DOHH2 (cell line): ENCODE measurements around the gene TEDDM1.

ENCODE experiments used
- H3F3A ChIP-seq: fragments of 200-600 bp; sonication (generic), shearing (Covaris generic); 2 replicates; pipeline ENCODE4 v1.6.0; 2016; ENCODE audit warnings: antibody characterized with exemption, mild to moderate bottlenecking; ENCODE audit not compliant: control insufficient read depth, insufficient read depth
- H3K27ac ChIP-seq: fragments of 200-600 bp; sonication (generic); 2 replicates; pipeline ENCODE4 v1.5.1; 2014; ENCODE audit warnings: low read depth, mild to moderate bottlenecking, low read length, moderate library complexity
- H3K27me3 ChIP-seq: fragments of 200-600 bp; sonication (generic); 2 replicates; pipeline ENCODE4 v1.6.1; 2014; ENCODE audit warnings: mild to moderate bottlenecking, low read length, mixed read lengths; ENCODE audit not compliant: control insufficient read depth
- H3K36me3 ChIP-seq: fragments of 200-600 bp; sonication (generic); 2 replicates; pipeline ENCODE4 v1.6.1; 2014; ENCODE audit warnings: mild to moderate bottlenecking, low read length, moderate library complexity, mixed read lengths; ENCODE audit not compliant: control insufficient read depth
- H3K4me1 ChIP-seq: fragments of 200-600 bp; sonication (generic); 2 replicates; pipeline ENCODE4 v1.6.1; 2014; ENCODE audit warnings: mild to moderate bottlenecking, low read length, mixed read lengths; ENCODE audit not compliant: control insufficient read depth
- H3K4me2 ChIP-seq: fragments of 200-600 bp; sonication (generic); 2 replicates; pipeline ENCODE4 v1.6.0; 2014; ENCODE audit warnings: mild to moderate bottlenecking, low read length, moderate library complexity
- H3K4me3 ChIP-seq: fragments of 200-600 bp; sonication (generic); 2 replicates; pipeline ENCODE4 v1.5.1; 2014; ENCODE audit warnings: mild to moderate bottlenecking, low read length, mixed read lengths
- H3K79me2 ChIP-seq: fragments of 200-600 bp; sonication (generic); 2 replicates; pipeline ENCODE4 v1.6.1; 2014; ENCODE audit warnings: mild to moderate bottlenecking, low read length, mixed read lengths; ENCODE audit not compliant: control insufficient read depth
- H3K9me2 ChIP-seq: fragments of 200-600 bp; sonication (generic); replicated peaks from 2 replicates; pipeline ENCODE4 v1.6.1; 2014; ENCODE audit warnings: mild to moderate bottlenecking, low read length, mixed read lengths; ENCODE audit not compliant: control insufficient read depth
- H3K9me3 ChIP-seq: fragments of 200-600 bp; sonication (generic); 2 replicates; pipeline ENCODE4 v1.6.1; 2014; ENCODE audit warnings: antibody characterized with exemption, low read length, mixed read lengths; ENCODE audit not compliant: control insufficient read depth, insufficient read depth
- H4K20me1 ChIP-seq: fragments of 200-600 bp; sonication (generic); 2 replicates; pipeline ENCODE4 v1.6.0; 2014; ENCODE audit warnings: low read depth, mild to moderate bottlenecking, antibody characterized with exemption, low read length, moderate library complexity; ENCODE audit not compliant: control insufficient read depth, insufficient read depth
- EZH2phosphoT487 ChIP-seq: fragments of 200-600 bp; sonication (generic); IDR thresholded peaks from 2 replicates; pipeline ENCODE4 v1.6.1; 2017; ENCODE audit warnings: borderline replicate concordance, mild to moderate bottlenecking, antibody characterized with exemption, low read length, moderate library complexity, mixed read lengths
- TF ChIP-seq, protein P1 (sequence below): fragments of 200-600 bp; sonication (generic); IDR thresholded peaks from one replicate; pipeline ENCODE4 v1.5.1; 2014; ENCODE audit warnings: antibody characterized with exemption, mild to moderate bottlenecking, low read depth, low read length; ENCODE audit not compliant: poor library complexity, severe bottlenecking

Gene TEDDM1

DNA sequence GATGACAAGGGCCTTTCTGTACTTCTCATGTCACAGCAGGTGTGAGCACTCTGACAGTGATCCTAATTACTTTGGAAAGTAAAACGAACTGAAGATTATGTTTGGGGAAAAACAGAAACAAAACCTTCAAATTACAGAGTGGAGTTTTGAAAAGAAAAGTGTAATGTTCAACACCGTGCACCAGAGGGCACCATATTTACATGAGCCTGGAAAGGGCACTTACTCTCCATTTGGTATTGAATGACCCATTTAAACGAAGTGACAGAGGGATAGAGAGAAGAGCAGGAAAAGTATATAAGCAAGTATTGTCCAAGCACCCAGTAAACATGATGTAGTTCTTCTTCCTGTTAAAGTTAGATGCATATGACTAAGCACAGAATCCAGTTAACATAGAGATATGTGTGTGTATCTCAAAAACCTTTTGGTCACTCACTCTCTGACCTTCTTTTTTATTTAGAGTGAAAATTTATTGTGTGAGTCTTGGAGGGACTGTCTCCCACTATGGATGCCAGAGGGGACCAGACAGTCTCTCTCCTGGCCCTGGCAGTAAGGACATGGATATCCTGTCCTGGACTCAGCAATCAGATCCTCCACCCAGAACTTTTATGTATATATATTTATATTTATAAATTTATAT lies 45.7 kb upstream of the TEDDM1 start:
- Histone ChIP-seq H4K20me1 (no peaks in the 10 kb centered on the region), H3K36me3 (no peaks in the 10 kb centered on the region), H3K79me2 (no peaks in the 10 kb centered on the region), H3K9me3 (no peaks in the 10 kb centered on the region), H3K4me3 (no peak overlapping the region), H3K9me2 (no peaks in the 10 kb centered on the region), H3K27ac (no peak overlapping the region), H3K4me1 (no peaks in the 10 kb centered on the region), H3K27me3 (no peaks in the 10 kb centered on the region; the same call in 1 of the 2 replicates), H3K4me2 (no peak overlapping the region), H3F3A (no peaks in the 10 kb centered on the region)
- TF ChIP-seq, protein P1, sequence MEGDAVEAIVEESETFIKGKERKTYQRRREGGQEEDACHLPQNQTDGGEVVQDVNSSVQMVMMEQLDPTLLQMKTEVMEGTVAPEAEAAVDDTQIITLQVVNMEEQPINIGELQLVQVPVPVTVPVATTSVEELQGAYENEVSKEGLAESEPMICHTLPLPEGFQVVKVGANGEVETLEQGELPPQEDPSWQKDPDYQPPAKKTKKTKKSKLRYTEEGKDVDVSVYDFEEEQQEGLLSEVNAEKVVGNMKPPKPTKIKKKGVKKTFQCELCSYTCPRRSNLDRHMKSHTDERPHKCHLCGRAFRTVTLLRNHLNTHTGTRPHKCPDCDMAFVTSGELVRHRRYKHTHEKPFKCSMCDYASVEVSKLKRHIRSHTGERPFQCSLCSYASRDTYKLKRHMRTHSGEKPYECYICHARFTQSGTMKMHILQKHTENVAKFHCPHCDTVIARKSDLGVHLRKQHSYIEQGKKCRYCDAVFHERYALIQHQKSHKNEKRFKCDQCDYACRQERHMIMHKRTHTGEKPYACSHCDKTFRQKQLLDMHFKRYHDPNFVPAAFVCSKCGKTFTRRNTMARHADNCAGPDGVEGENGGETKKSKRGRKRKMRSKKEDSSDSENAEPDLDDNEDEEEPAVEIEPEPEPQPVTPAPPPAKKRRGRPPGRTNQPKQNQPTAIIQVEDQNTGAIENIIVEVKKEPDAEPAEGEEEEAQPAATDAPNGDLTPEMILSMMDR, result peak; percentile 73
- TF ChIP-seq EZH2phosphoT487, result no peak

DNA sequence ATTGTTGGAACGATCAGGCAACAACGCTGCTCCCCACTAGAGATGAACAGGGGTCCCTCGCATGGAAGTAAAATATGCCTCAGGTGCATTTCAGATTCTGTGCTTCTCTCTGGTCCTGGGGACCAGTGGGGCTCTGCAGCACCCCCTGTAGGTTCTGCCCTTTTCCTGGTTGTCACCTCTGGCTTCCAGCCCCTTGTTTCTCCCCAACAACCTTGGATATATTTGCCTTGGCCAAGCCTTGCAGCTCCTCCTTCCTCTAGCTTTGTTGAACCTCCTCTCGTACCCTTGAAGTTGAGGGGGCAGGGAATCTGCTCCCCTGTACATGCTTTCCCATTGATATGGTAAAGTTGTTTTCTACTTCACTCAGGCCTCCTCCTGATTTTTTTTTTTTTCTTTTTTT lies 44.0 kb upstream of the TEDDM1 start:
- H3K4me3 ChIP-seq, result no peak overlapping the region
- no peaks in the 10 kb centered on the region for H3K9me3 ChIP-seq
- no peaks in the 10 kb centered on the region for H3K36me3 ChIP-seq
- H3K4me2 ChIP-seq, result no peak overlapping the region
- TF ChIP-seq, protein P1, result peak; percentile 28
- no peak for TF ChIP-seq EZH2phosphoT487
- no peaks in the 10 kb centered on the region for H3K79me2 ChIP-seq
- H3K9me2 ChIP-seq, result no peaks in the 10 kb centered on the region
- no peaks in the 10 kb centered on the region; the same call in 1 of the 2 replicates for H3K27me3 ChIP-seq
- no peaks in the 10 kb centered on the region for H3F3A ChIP-seq
- no peaks in the 10 kb centered on the region for H4K20me1 ChIP-seq
- no peaks in the 10 kb centered on the region for H3K4me1 ChIP-seq
- H3K27ac ChIP-seq, result no peak overlapping the region

DNA sequence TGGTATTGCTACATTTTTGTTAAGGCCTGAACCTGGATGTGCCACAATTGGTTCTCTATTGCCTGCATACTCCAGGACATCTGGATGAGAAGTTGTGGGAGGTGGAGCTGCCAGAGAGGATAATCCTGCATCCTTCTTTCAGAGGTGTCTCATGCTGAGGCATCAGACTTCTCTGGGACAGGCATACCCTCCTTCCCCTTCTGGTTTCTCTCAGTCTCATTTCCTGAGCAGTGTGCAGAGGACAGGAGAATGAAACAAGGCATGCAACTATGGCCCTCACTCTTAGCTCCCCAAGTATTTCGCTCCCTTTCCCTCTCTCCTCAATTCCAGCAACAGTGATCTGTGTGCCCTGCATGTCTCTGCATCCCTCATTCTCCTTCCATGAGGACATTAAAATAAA lies 41.9 kb upstream of the TEDDM1 start:
- no peak overlapping the region for H3K4me2 ChIP-seq
- H3K9me2 ChIP-seq, result no peaks in the 10 kb centered on the region
- no peaks in the 10 kb centered on the region for H3K9me3 ChIP-seq
- H3K4me3 ChIP-seq, result no peak overlapping the region
- H3K4me1 ChIP-seq, result no peaks in the 10 kb centered on the region
- H3K79me2 ChIP-seq, result no peaks in the 10 kb centered on the region
- H3K27ac ChIP-seq, result no peak overlapping the region
- no peaks in the 10 kb centered on the region; the same call in 1 of the 2 replicates for H3K27me3 ChIP-seq
- H4K20me1 ChIP-seq, result no peaks in the 10 kb centered on the region
- TF ChIP-seq, protein P1, result no peak
- TF ChIP-seq EZH2phosphoT487, result no peak
- no peaks in the 10 kb centered on the region for H3F3A ChIP-seq
- no peaks in the 10 kb centered on the region for H3K36me3 ChIP-seq
